HCT116 (cell line): ENCODE measurements around the gene PPP2R5C. TPM values are rescaled to one million over a fixed set of nuclear protein-coding genes. Genes with fewer than 3 reads are reported as not detected.

Experiments used
- ATAC-seq: fragments of 200-7000 bp; cut with Tn5 transposase; 2 replicates; pipeline ENCODE4 v1.9.1; 2020; ENCODE audit warnings: mild to moderate bottlenecking, moderate library complexity
- BruUV-seq: library from RNA; stranded (reverse); fragments of 400-500 nt; replicated peaks from 2 replicates; lab custom pipeline; 2021; lab: Mats Ljungman, UMichigan
- CTCF ChIA-PET: fragments of 300-600 bp; sonication (Branson Sonifier 250); formaldehyde crosslinking; loops from one replicate; lab custom pipeline; 2021; ENCODE audit warnings: antibody characterized with exemption; lab: Charles Lee
- POLR2A ChIA-PET: fragments of 300-600, 350-600 bp; sonication (Branson Sonifier 250); formaldehyde crosslinking; loops from one replicate; lab custom pipeline; 2021; ENCODE audit warnings: antibody characterized with exemption; lab: Charles Lee
- RAD21 ChIA-PET, 2 experiments: fragments of 300-600 bp; sonication (Branson Sonifier 250); formaldehyde crosslinking; loops; one replicate each; lab custom pipeline; 2023; ENCODE audit warnings: low total read pairs in 2 of 2; ENCODE audit not compliant: uncharacterized antibody in 2 of 2, unreplicated experiment in 2 of 2, low non-redundant PET in 1 of 2; lab: Charles Lee
- DNase-seq: peaks from one replicate; pipeline ENCODE4 v3.0.0-alpha.2; 2010; ENCODE audit warnings: low read depth, low spot score
- H2AFZ ChIP-seq: fragments of 200-600 bp; shearing (Covaris generic), sonication (generic); 2 replicates; pipeline ENCODE4 v1.6.1; 2017; ENCODE audit warnings: low read depth, mixed run types, mixed read lengths, antibody characterized with exemption, low read length; ENCODE audit not compliant: poor library complexity, severe bottlenecking
- H3K27ac ChIP-seq: 2 replicates; pipeline ENCODE4 v1.5.1; 2012; ENCODE audit warnings: low read depth, low read length
- H3K27me3 ChIP-seq: fragments of 200-600 bp; sonication (generic); 2 replicates; pipeline ENCODE4 v1.6.1; 2016; ENCODE audit warnings: mixed run types, low read length, mixed read lengths; ENCODE audit not compliant: insufficient read depth
- H3K36me3 ChIP-seq, 2 experiments: fragments of 200-500 bp in 1 of 2; fragments of 200-600 bp in 1 of 2; sonication (Bioruptor generic) in 1 of 2; sonication (generic) in 1 of 2; 2 replicates each; pipeline versions ENCODE4 v1.5.1 to v1.6.1; 2014 to 2016; ENCODE audit warnings: low read length in 2 of 2, inconsistent platforms in 1 of 2, mixed read lengths in 1 of 2, mixed run types in 1 of 2; ENCODE audit not compliant: insufficient read depth in 2 of 2, control insufficient read depth in 1 of 2
- H3K4me1 ChIP-seq, 2 experiments: fragments of 200-600 bp in 1 of 2; sonication (generic) in 1 of 2; 2 replicates each; pipeline versions ENCODE4 v1.5.1 to v1.6.1; 2012 to 2017; ENCODE audit warnings: low read length in 2 of 2, inconsistent platforms in 1 of 2, mild to moderate bottlenecking in 1 of 2, mixed read lengths in 1 of 2, mixed run types in 1 of 2, moderate library complexity in 1 of 2; ENCODE audit not compliant: insufficient read depth in 2 of 2, control insufficient read depth in 1 of 2
- H3K4me2 ChIP-seq: fragments of 200-600 bp; sonication (generic); 2 replicates; pipeline ENCODE4 v1.6.1; 2017; ENCODE audit warnings: mixed run types, low read length, mixed read lengths
- H3K4me3 ChIP-seq, 2 experiments: fragments of 200-600 bp in 1 of 2; sonication (generic) in 1 of 2; replicated peaks in 1 of 2; 2 replicates each; pipeline ENCODE4 v1.5.1; 2011 to 2016; ENCODE audit warnings: low read length in 2 of 2, control low read depth in 1 of 2, low read depth in 1 of 2, mild to moderate bottlenecking in 1 of 2, mixed read lengths in 1 of 2, mixed run types in 1 of 2
- H3K79me2 ChIP-seq: fragments of 200-600 bp; sonication (generic); 2 replicates; pipeline ENCODE4 v1.6.1; 2017; ENCODE audit warnings: mild to moderate bottlenecking, mixed run types, low read length, moderate library complexity, mixed read lengths; ENCODE audit not compliant: insufficient read depth
- H3K9ac ChIP-seq: fragments of 200-600 bp; sonication (generic); 2 replicates; pipeline ENCODE4 v1.6.1; 2016; ENCODE audit warnings: low read length, mixed read lengths
- H3K9me2 ChIP-seq: fragments of 200-600 bp; sonication (generic), shearing (Covaris generic); 2 replicates; pipeline ENCODE4 v1.6.1; 2017; ENCODE audit warnings: mixed run types, mild to moderate bottlenecking, moderate library complexity; ENCODE audit not compliant: insufficient read depth
- H3K9me3 ChIP-seq, 2 experiments: fragments of 200-500 bp in 1 of 2; fragments of 200-600 bp in 1 of 2; sonication (Bioruptor generic) in 1 of 2; sonication (generic) in 1 of 2; 2 replicates each; pipeline ENCODE4 v1.6.1; 2014 to 2017; ENCODE audit warnings: low read length in 2 of 2, mixed read lengths in 2 of 2, inconsistent platforms in 1 of 2, low read depth in 1 of 2, mild to moderate bottlenecking in 1 of 2, mixed run types in 1 of 2, moderate library complexity in 1 of 2; ENCODE audit not compliant: control insufficient read depth in 1 of 2, insufficient read depth in 1 of 2
- H4K20me1 ChIP-seq: fragments of 200-600 bp; sonication (generic), shearing (Covaris generic); 2 replicates; pipeline ENCODE4 v1.6.1; 2017; ENCODE audit warnings: mixed run types, mild to moderate bottlenecking, moderate library complexity; ENCODE audit not compliant: insufficient read depth
- ATF3 ChIP-seq: IDR thresholded peaks from 2 replicates; pipeline ENCODE4 v1.6.1; 2012
- CEBPB ChIP-seq: IDR thresholded peaks from 2 replicates; pipeline ENCODE4 v1.6.1; 2012; ENCODE audit warnings: low read depth
- ELF1 ChIP-seq: IDR thresholded peaks from 2 replicates; pipeline ENCODE4 v1.6.1; 2012; ENCODE audit warnings: low read depth, borderline replicate concordance
- EZH2 ChIP-seq: fragments of 200-600 bp; sonication (generic); IDR thresholded peaks from 2 replicates; pipeline ENCODE4 v1.6.1; 2017; ENCODE audit warnings: antibody characterized with exemption, mixed run types
- POLR2AphosphoS5 ChIP-seq: IDR thresholded peaks from 2 replicates; pipeline ENCODE4 v1.6.1; 2011; ENCODE audit warnings: mild to moderate bottlenecking, low read depth, low read length, moderate library complexity
- SRF ChIP-seq: IDR thresholded peaks from 2 replicates; pipeline ENCODE4 v1.6.1; 2012; ENCODE audit warnings: low read depth
- intact Hi-C: fragments of 100-400 bp; cut with micrococcal nuclease; formaldehyde crosslinking; loops from 2 replicates; pipeline ENCODE4 v1.10.0; 2022
- total RNA-seq: library from RNA; stranded (reverse); gene quantifications from one replicate; pipeline ENCODE4 v1.2.1, GENCODE V29; 2021; ENCODE audit not compliant: unreplicated experiment
- TF ChIP-seq, protein P1 (sequence below): IDR thresholded peaks from 2 replicates; pipeline ENCODE4 v1.6.1; 2012
- TF ChIP-seq, protein P2 (sequence below), 3 experiments: fragments of 200-600 bp in 1 of 3; sonication (generic) in 1 of 3; IDR thresholded peaks in 2 of 3; conservative IDR thresholded peaks in 1 of 3; 2 replicates each; pipeline ENCODE4 v1.5.1; 2012 to 2017; ENCODE audit warnings: low read depth in 2 of 3, low read length in 2 of 3, antibody characterized with exemption in 1 of 3, borderline replicate concordance in 1 of 3, control low read depth in 1 of 3, mild to moderate bottlenecking in 1 of 3, mixed read lengths in 1 of 3, mixed run types in 1 of 3, moderate library complexity in 1 of 3; ENCODE audit not compliant: insufficient read depth in 1 of 3

Gene PPP2R5C
- total RNA-seq, 1 experiment from 2014 or later = 117 TPM

GRCh38 chr14:101908795-101909194 lies 147.3 kb downstream of the PPP2R5C start:
- ChIA-PET CTCF (no interaction called here), RAD21 (no interaction called here), POLR2A (no interaction called here)
- no TSS peak for BruUV-seq
- Histone ChIP-seq H2AFZ (no peak overlapping the region), H3K36me3 (peaks cover 10 to 14% of the 10 kb centered on the region in 2 experiments; a peak in 3 of 4 replicates), H3K4me1 (no peaks in the 10 kb centered on the region), H3K9me3 (no peaks in the 10 kb centered on the region), H3K9ac (no peak overlapping the region), H3K27me3 (no peaks in the 10 kb centered on the region), H4K20me1 (no peaks in the 10 kb centered on the region), H3K79me2 (no peaks in the 10 kb centered on the region), H3K4me2 (no peak overlapping the region), H3K27ac (no peak overlapping the region), H3K4me3 (no peak overlapping the region), H3K9me2 (no peaks in the 10 kb centered on the region)
- ATAC-seq (no peak), DNase-seq (no peak)
- TF ChIP-seq, protein P1, sequence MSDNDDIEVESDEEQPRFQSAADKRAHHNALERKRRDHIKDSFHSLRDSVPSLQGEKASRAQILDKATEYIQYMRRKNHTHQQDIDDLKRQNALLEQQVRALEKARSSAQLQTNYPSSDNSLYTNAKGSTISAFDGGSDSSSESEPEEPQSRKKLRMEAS = no peak
- TF ChIP-seq ATF3 = no peak
- TF ChIP-seq EZH2 = no peak
- intact Hi-C loops = no loop called here

DNA sequence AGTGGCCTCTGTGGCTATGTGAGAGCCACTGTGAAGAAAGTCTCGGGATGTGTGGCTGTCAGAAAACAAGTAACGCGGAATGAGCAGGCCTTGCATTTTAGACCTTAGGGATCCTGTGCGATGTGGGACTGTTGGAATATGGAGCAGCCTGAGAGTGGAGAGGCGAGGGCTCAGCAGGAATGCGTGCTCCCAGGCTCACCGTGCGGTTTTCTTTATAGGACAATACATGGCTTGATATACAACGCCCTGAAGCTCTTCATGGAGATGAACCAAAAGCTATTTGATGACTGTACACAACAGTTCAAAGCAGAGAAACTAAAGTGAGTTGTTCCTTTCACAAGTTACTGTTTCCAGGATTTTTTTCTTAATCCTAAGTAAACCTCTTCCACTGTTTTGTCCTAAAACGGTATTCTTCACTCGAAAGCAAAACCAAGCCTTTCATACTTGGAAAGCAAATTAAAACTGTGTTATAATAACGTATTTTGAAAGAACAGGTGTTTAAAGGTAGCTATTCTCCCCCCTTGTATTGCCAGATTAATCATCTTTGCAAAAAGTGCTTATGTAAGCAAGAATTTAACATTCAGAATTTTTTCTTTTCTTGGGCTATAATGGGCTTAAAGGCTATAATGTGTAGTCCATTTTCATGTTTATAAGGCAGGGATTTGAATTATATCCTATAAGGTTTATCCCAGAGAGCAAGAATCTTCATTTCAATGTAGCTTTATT lies 148.0 kb downstream of the PPP2R5C start:
- DNase-seq (no peak), ATAC-seq (no peak)
- ChIA-PET RAD21 (no interaction called here), POLR2A (no interaction called here), CTCF (no interaction called here)
- BruUV-seq = no TSS peak
- H3K4me1 ChIP-seq = no peaks in the 10 kb centered on the region
- intact Hi-C loops = no loop called here
- no peak for TF ChIP-seq CEBPB
- TF ChIP-seq, protein P2, sequence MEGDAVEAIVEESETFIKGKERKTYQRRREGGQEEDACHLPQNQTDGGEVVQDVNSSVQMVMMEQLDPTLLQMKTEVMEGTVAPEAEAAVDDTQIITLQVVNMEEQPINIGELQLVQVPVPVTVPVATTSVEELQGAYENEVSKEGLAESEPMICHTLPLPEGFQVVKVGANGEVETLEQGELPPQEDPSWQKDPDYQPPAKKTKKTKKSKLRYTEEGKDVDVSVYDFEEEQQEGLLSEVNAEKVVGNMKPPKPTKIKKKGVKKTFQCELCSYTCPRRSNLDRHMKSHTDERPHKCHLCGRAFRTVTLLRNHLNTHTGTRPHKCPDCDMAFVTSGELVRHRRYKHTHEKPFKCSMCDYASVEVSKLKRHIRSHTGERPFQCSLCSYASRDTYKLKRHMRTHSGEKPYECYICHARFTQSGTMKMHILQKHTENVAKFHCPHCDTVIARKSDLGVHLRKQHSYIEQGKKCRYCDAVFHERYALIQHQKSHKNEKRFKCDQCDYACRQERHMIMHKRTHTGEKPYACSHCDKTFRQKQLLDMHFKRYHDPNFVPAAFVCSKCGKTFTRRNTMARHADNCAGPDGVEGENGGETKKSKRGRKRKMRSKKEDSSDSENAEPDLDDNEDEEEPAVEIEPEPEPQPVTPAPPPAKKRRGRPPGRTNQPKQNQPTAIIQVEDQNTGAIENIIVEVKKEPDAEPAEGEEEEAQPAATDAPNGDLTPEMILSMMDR (IDR thresholded peaks at IDR 0.05 in 2 of 3, conservative IDR thresholded peaks at IDR 0.05 in 1 of 3; ENCODE audit: borderline replicate concordance in 1 of 3, insufficient read depth in 1 of 3, low read depth in 2 of 3, low read length in 2 of 3) = no peak
- TF ChIP-seq SRF = no peak
- no peak for TF ChIP-seq ELF1
- TF ChIP-seq POLR2AphosphoS5 = no peak
- no peak for TF ChIP-seq ATF3
- TF ChIP-seq, protein P1 = no peak
- H3K9me3 ChIP-seq = no peaks in the 10 kb centered on the region
- H3K27me3 ChIP-seq = no peaks in the 10 kb centered on the region
- H3K79me2 ChIP-seq = no peaks in the 10 kb centered on the region
- no peak overlapping the region for H3K9ac ChIP-seq
- H3K36me3 ChIP-seq = peaks cover 7 to 15% of the 10 kb centered on the region in 2 experiments; a peak in 3 of 4 replicates
- H3K9me2 ChIP-seq = no peaks in the 10 kb centered on the region
- H3K27ac ChIP-seq = no peak overlapping the region
- no peak overlapping the region for H3K4me3 ChIP-seq
- H4K20me1 ChIP-seq = no peaks in the 10 kb centered on the region
- no peak overlapping the region for H3K4me2 ChIP-seq
- no peak overlapping the region for H2AFZ ChIP-seq
